ENCODE results near the gene SLX4IP. TPM values are rescaled to one million over a fixed set of nuclear protein-coding genes. Genes with fewer than 3 reads are reported as not detected.

The SLX4IP gene
- total and polyA plus RNA-seq, 5 donors from 2014 or later, result 1.5 to 4.1 (median 2.4) TPM

DNA sequence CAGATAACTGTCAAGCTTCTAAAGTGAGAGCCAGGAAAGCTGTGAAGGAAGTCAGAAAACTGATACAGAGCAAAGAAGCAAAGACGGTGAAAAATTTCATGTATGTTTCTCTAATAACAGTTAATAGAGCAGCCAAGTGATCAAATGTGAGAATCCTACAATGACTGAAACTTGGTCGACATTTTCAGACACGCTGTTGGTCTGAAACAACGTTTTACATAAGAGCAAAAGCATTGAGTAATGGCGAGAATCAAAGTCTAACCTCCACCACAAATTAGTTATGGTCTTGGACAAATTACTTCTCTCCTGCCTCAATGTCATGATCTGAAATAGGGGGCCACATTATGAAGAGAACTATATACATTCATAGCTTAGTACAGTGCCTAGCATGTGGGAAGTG is 4.4 kb upstream of the SLX4IP start:
- H3K4me3 Mint-ChIP-seq, result peak overlapping the region in 2 of 4 donors; percentile 36 to 66
- H3K27ac ChIP-seq (ENCODE audit: insufficient read depth, low read length, poor library complexity, severe bottlenecking), result no peak overlapping the region
- H3K27ac Mint-ChIP-seq, result peak overlapping the region in 2 of 3 donors; percentile 22 to 42

DNA sequence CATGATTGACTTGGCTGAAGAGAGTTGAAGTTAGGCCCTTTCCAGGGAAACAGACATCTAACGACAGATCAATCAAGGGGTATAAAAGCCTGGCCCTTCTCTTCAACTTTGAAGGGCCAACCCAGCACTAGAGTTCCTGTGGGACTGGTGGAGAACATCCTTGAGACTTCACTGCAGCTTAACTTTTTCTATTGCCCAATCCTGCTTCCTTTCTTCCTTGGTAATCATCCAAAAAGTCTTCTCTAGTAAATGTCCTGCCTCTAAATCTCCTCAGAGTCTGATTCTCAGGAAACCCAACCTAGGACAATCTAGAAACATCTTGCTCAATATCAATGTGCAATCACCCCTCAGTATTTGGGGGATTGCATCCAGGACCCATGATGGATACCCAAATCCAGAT is 3.0 kb upstream of the SLX4IP start:
- peak overlapping the region in 2 of 3 donors; percentile 5 to 38 for H3K27ac Mint-ChIP-seq
- peaks cover 38 to 88% (median 62%) of the 10 kb centered on the region in 4 donors for H3K4me1 Mint-ChIP-seq
- H3K9me3 ChIP-seq (ENCODE audit: control insufficient read depth in 2 of 2, low read length in 2 of 2), result no peaks in the 10 kb centered on the region
- H3K4me3 Mint-ChIP-seq, result peak overlapping the region; percentile 43 to 66 (median 63)
- DNase-seq (no peak), ATAC-seq (ENCODE audit: low read depth in 2 of 2) (no peak)
- H3K27ac ChIP-seq (ENCODE audit: insufficient read depth, low read length, poor library complexity, severe bottlenecking), result no peak overlapping the region
- H3K4me1 ChIP-seq (ENCODE audit: control insufficient read depth, insufficient read depth, low read length, poor library complexity, severe bottlenecking), result peaks cover 17% of the 10 kb centered on the region
- H3K27me3 Mint-ChIP-seq, result no peaks in the 10 kb centered on the region
- no peaks in the 10 kb centered on the region for H3K27me3 ChIP-seq (ENCODE audit: control insufficient read depth, insufficient read depth, low read length)
- H3K36me3 ChIP-seq (ENCODE audit: control insufficient read depth, insufficient read depth, low read length), result no peaks in the 10 kb centered on the region
- no peak overlapping the region for H3K4me3 ChIP-seq (ENCODE audit: low read depth, low read length)
- no peaks in the 10 kb centered on the region for H3K9me3 Mint-ChIP-seq
- H3K36me3 Mint-ChIP-seq, result no peaks in the 10 kb centered on the region

More for the DNA sequence above, 4.4 kb upstream of the SLX4IP start:
- H3K4me3 ChIP-seq (ENCODE audit: low read depth, low read length), result no peak overlapping the region
- H3K4me1 Mint-ChIP-seq, result peaks cover 37 to 79% (median 58%) of the 10 kb centered on the region in 4 donors
- peaks cover 17% of the 10 kb centered on the region for H3K4me1 ChIP-seq (ENCODE audit: control insufficient read depth, insufficient read depth, low read length, poor library complexity, severe bottlenecking)
- DNase-seq (no peak), ATAC-seq (ENCODE audit: low read depth in 2 of 2) (no peak)
- peaks cover 4% of the 10 kb centered on the region for H3K36me3 ChIP-seq (ENCODE audit: control insufficient read depth, insufficient read depth, low read length)
- no peaks in the 10 kb centered on the region for H3K27me3 Mint-ChIP-seq
- H3K27me3 ChIP-seq (ENCODE audit: control insufficient read depth, insufficient read depth, low read length), result no peaks in the 10 kb centered on the region
- no peaks in the 10 kb centered on the region for H3K9me3 ChIP-seq (ENCODE audit: control insufficient read depth in 2 of 2, low read length in 2 of 2)
- H3K36me3 Mint-ChIP-seq, result no peaks in the 10 kb centered on the region
- H3K9me3 Mint-ChIP-seq, result no peaks in the 10 kb centered on the region

DNA sequence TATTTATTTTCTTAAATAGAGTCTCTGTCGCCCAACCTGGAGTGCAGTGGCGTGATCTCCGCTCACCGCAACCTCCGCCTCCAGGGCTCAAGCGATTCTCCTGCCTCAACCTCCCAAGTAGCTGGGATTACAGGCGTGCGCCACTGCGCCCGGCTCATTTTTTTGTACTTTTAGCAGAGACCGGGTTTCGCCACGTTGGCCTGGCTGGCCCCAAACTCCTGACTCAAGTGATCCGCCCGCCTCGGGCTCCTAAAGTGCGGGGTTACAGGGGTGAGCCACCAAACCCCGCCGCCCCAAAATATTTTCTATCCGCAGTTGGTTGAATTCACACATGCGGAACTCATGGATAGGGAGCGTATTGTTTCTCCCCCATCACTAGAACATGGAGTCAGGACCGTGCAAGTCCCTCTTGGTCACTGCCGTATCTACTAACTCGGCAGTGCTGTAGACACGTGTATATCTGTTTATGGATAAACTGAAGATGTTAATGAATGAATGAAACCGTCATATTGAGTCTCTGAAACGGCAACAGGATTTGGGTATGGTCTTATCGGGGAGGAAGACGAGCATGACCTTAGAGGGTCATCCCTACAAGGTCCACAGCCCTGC is 2.0 kb upstream of the SLX4IP start:
- ATAC-seq (ENCODE audit: low read depth in 2 of 2) (no peak), DNase-seq (no peak)
- H3K27me3 Mint-ChIP-seq, result no peaks in the 10 kb centered on the region
- Histone ChIP-seq H3K27ac (ENCODE audit: insufficient read depth, low read length, poor library complexity, severe bottlenecking) (peak overlapping the region; percentile 90), H3K4me1 (ENCODE audit: control insufficient read depth, insufficient read depth, low read length, poor library complexity, severe bottlenecking) (peaks cover 17% of the 10 kb centered on the region), H3K9me3 (ENCODE audit: control insufficient read depth in 2 of 2, low read length in 2 of 2) (no peaks in the 10 kb centered on the region), H3K36me3 (ENCODE audit: control insufficient read depth, insufficient read depth, low read length) (no peaks in the 10 kb centered on the region), H3K4me3 (ENCODE audit: low read depth, low read length) (peak overlapping the region; percentile 74), H3K27me3 (ENCODE audit: control insufficient read depth, insufficient read depth, low read length) (no peaks in the 10 kb centered on the region)
- no peaks in the 10 kb centered on the region for H3K9me3 Mint-ChIP-seq
- peak overlapping the region; percentile 96 to 99 (median 97) for H3K27ac Mint-ChIP-seq
- peak overlapping the region; percentile 93 to 99 (median 97) for H3K4me3 Mint-ChIP-seq
- peaks cover 3% of the 10 kb centered on the region for H3K36me3 Mint-ChIP-seq
- H3K4me1 Mint-ChIP-seq, result peaks cover 40 to 88% (median 61%) of the 10 kb centered on the region in 4 donors

DNA sequence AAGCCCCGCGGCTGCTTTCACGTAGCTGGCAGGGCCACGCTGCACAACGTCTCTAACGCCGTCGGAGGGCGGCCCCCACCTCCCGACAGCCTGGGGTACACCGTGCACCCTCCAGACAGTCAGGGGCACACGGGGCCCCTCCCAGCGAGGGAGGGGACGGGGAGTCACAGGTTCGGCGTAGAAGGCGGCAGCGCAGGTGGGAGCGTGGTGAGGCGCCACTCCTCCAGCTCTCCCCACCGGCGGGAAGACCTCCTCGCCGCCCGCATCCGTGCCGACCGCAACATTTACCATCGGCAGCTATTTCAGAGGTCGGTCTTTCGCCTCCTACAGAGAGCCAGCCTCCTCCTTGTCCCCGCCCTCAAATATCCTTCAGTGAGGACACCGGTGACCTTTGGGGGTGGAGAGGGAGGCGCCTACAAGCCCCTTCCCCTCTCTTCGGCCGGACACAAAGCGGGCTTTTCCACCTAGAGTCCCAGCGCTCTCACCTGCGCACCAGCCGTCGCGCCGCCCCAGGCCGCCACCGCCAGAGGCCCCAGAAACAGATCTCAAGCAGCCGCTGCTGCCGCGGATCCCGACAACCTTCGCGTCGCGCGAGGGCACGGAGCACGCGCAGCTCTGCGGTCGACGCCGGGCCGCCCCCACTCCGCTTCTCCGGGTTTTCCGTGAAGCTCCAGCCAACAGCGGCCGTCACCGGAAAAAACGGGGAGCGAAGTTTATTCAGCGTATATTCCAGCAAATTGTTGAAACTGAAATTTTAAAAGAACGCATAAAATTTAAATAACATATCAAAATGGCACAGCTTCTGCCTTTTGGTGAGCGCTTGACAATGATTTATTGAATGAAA is 1.3 kb upstream of the SLX4IP start, which contains the start of gene MKKS:
MKKS (minus strand) TSS at position 600 of the 844 bp plus-strand sequence. CDS start 20,708 bp downstream, outside the sequence.
- Mint-ChIP-seq H3K4me3 (peak within 1 kb of the TSS; percentile 93 to 99 (median 97)), H3K27ac (peak within 1 kb of the TSS; percentile 96 to 99 (median 97)), H3K27me3 (no peaks in the 10 kb centered on the region), H3K36me3 (peaks cover 3% of the 10 kb centered on the region), H3K9me3 (no peaks in the 10 kb centered on the region), H3K4me1 (peaks cover 39 to 84% (median 60%) of the 10 kb centered on the region in 4 donors)
- peak; percentile 79 to 93 (median 87) for DNase-seq
- peak within 1 kb of the TSS; percentile 99 for H3K4me3 ChIP-seq (ENCODE audit: low read depth, low read length)
- peaks cover 17% of the 10 kb centered on the region for H3K4me1 ChIP-seq (ENCODE audit: control insufficient read depth, insufficient read depth, low read length, poor library complexity, severe bottlenecking)
- no peaks in the 10 kb centered on the region for H3K9me3 ChIP-seq (ENCODE audit: control insufficient read depth in 2 of 2, low read length in 2 of 2)
- peak; percentile 74 to 75 for ATAC-seq (ENCODE audit: low read depth in 2 of 2)
- no peaks in the 10 kb centered on the region for H3K36me3 ChIP-seq (ENCODE audit: control insufficient read depth, insufficient read depth, low read length)
- peak within 1 kb of the TSS; percentile 90 for H3K27ac ChIP-seq (ENCODE audit: insufficient read depth, low read length, poor library complexity, severe bottlenecking)
- H3K27me3 ChIP-seq (ENCODE audit: control insufficient read depth, insufficient read depth, low read length), result no peaks in the 10 kb centered on the region

DNA sequence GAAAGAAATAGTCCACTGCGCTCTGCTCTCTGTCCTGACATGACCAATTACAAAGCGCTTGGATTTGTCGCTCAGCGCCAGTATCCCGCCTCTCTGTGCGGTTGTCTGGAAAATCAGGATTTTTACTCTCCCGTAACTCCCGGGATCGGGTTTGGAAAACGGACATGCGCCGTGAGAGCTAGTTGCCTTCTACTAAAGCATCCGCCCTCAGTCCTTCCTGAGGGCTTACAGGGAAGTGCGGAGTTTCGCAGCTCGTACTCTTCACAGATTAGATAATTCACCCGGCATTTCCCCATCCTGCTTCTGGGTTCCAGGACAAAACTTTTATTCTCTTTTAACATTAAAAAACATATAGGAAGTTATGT is 656 bp upstream of the SLX4IP start:
- Mint-ChIP-seq H3K36me3 (peaks cover 3% of the 10 kb centered on the region), H3K4me1 (peaks cover 33 to 77% (median 54%) of the 10 kb centered on the region in 4 donors), H3K4me3 (peak overlapping the region; percentile 93 to 99 (median 97)), H3K27me3 (no peaks in the 10 kb centered on the region), H3K27ac (peak overlapping the region; percentile 96 to 99 (median 97)), H3K9me3 (no peaks in the 10 kb centered on the region)
- H3K4me1 ChIP-seq (ENCODE audit: control insufficient read depth, insufficient read depth, low read length, poor library complexity, severe bottlenecking), result peaks cover 17% of the 10 kb centered on the region
- DNase-seq, result peak in 2 of 3 donors; percentile 61 to 89
- no peaks in the 10 kb centered on the region for H3K27me3 ChIP-seq (ENCODE audit: control insufficient read depth, insufficient read depth, low read length)
- H3K36me3 ChIP-seq (ENCODE audit: control insufficient read depth, insufficient read depth, low read length), result no peaks in the 10 kb centered on the region
- H3K9me3 ChIP-seq (ENCODE audit: control insufficient read depth in 2 of 2, low read length in 2 of 2), result no peaks in the 10 kb centered on the region
- ATAC-seq (ENCODE audit: low read depth in 2 of 2), result peak; percentile 33 to 38
- H3K27ac ChIP-seq (ENCODE audit: insufficient read depth, low read length, poor library complexity, severe bottlenecking), result peak overlapping the region; percentile 90
- peak overlapping the region; percentile 99 for H3K4me3 ChIP-seq (ENCODE audit: low read depth, low read length)

DNA sequence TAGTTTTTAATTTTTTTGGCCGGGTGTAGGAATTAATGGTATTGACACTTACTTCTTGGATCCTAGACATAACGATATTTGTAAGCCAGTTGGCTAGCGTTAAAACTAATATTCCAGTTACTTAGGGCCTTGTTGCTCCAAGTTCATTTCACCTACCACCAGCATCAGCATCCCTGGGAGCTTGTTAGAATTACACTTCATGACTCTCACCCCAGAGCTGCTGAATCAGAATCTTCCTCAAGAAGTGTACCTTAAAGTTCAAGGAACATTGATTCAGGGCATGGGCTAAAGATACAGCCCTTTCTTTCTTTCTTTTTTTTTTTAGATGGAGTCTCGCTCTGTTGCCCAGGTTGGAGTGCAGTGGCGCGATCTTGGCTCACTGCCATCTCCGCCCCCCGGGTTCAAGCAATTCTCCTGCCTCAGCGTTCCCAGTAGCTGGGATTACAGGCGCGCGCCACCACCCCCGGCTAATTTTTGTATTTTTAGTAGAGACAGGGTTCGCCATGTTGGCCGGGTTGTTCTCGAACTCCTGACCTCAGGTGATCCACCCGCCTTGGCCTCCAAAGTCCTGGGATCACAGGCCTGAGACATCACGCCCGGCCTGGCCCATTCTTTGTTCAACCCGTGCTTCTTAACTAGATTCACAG is 1.1 kb downstream of the SLX4IP start:
- ATAC-seq (ENCODE audit: low read depth in 2 of 2) (no peak), DNase-seq (no peak)
- H3K4me1 Mint-ChIP-seq, result peaks cover 23 to 61% (median 42%) of the 10 kb centered on the region in 4 donors
- peak overlapping the region; percentile 93 to 99 (median 97) for H3K4me3 Mint-ChIP-seq
- Histone ChIP-seq H3K27me3 (ENCODE audit: control insufficient read depth, insufficient read depth, low read length) (no peaks in the 10 kb centered on the region), H3K4me1 (ENCODE audit: control insufficient read depth, insufficient read depth, low read length, poor library complexity, severe bottlenecking) (peaks cover 17% of the 10 kb centered on the region), H3K27ac (ENCODE audit: insufficient read depth, low read length, poor library complexity, severe bottlenecking) (no peak overlapping the region), H3K4me3 (ENCODE audit: low read depth, low read length) (peak overlapping the region; percentile 99), H3K9me3 (ENCODE audit: control insufficient read depth in 2 of 2, low read length in 2 of 2) (no peaks in the 10 kb centered on the region), H3K36me3 (ENCODE audit: control insufficient read depth, insufficient read depth, low read length) (no peaks in the 10 kb centered on the region)
- peak overlapping the region in 1 of 3 donors; percentile 97 for H3K27ac Mint-ChIP-seq
- no peaks in the 10 kb centered on the region for H3K27me3 Mint-ChIP-seq
- H3K9me3 Mint-ChIP-seq, result no peaks in the 10 kb centered on the region
- peaks cover 3% of the 10 kb centered on the region for H3K36me3 Mint-ChIP-seq

DNA sequence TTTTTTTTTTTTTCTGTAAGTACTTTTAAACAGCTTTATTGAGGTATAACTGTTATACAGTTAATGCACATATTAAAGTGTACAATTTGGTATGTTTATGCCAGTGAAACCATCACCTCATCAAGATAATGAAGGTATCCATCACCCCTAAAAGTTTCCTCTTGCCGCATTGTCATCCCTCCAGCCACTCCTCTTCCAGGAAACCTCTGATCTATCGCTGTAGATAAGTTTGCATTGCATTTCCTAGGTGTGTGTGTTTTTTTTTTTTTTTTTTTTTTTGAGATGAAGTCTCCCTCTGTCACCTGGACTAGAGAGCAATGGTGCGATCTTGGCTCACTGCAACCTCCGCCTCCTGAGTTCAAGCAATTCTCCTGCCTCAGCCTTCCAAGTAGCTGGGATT is 3.1 kb downstream of the SLX4IP start:
- H3K9me3 ChIP-seq (ENCODE audit: control insufficient read depth in 2 of 2, low read length in 2 of 2), result no peaks in the 10 kb centered on the region
- H3K27me3 ChIP-seq (ENCODE audit: control insufficient read depth, insufficient read depth, low read length), result no peaks in the 10 kb centered on the region
- H3K4me3 ChIP-seq (ENCODE audit: low read depth, low read length), result no peak overlapping the region
- no peak for ATAC-seq (ENCODE audit: low read depth in 2 of 2)
- Mint-ChIP-seq H3K9me3 (no peaks in the 10 kb centered on the region), H3K36me3 (peaks cover 8% of the 10 kb centered on the region), H3K4me1 (peaks cover 11 to 46% (median 32%) of the 10 kb centered on the region in 4 donors), H3K4me3 (peak overlapping the region in 3 of 4 donors; percentile 11 to 73 (median 28)), H3K27ac (no peak overlapping the region), H3K27me3 (no peaks in the 10 kb centered on the region)
- H3K4me1 ChIP-seq (ENCODE audit: control insufficient read depth, insufficient read depth, low read length, poor library complexity, severe bottlenecking), result peaks cover 12% of the 10 kb centered on the region
- no peak overlapping the region for H3K27ac ChIP-seq (ENCODE audit: insufficient read depth, low read length, poor library complexity, severe bottlenecking)
- no peaks in the 10 kb centered on the region for H3K36me3 ChIP-seq (ENCODE audit: control insufficient read depth, insufficient read depth, low read length)
- peak in 1 of 3 donors; percentile 47 for DNase-seq

All from CD4-positive, CD25-positive, alpha-beta regulatory T cell (primary cell).